ENCODE results near the gene KLC3. TPM values are rescaled to one million over a fixed set of nuclear protein-coding genes. Genes with fewer than 3 reads are reported as not detected.

Gene KLC3
- total RNA-seq, 1 experiment from 2014 or later: 22.8 TPM

GRCh38 chr19:45345506-45345860, 4.9 kb downstream of the KLC3 start:
- Histone ChIP-seq H3K36me3 (ENCODE audit: control insufficient read depth in 1 of 2, insufficient read depth in 2 of 2, low read length in 2 of 2) (peaks cover 2 to 5% of the 10 kb centered on the region in 2 experiments; a peak in 2 of 4 replicates), H3K27ac (ENCODE audit: low read depth, low read length) (no peak overlapping the region), H3K9me3 (ENCODE audit: control insufficient read depth in 1 of 2, insufficient read depth in 1 of 2, low read depth in 1 of 2, low read length in 2 of 2) (no peaks in the 10 kb centered on the region), H3K79me2 (ENCODE audit: insufficient read depth, low read length) (0 out of 2 replicates have a peak, but pooled peaks cover 3% of the 10 kb centered on the region), H3K27me3 (ENCODE audit: insufficient read depth, low read length) (no peaks in the 10 kb centered on the region), H3K9ac (ENCODE audit: low read length) (0 out of 2 replicates have a peak overlapping the region, but pooled peaks have one; percentile 33), H2AFZ (ENCODE audit: low read depth, low read length, poor library complexity, severe bottlenecking) (no peak overlapping the region), H3K4me3 (replicated peaks in 1 of 2; ENCODE audit: low read depth in 1 of 2, low read length in 2 of 2) (no peak overlapping the region), H4K20me1 (ENCODE audit: insufficient read depth) (no peaks in the 10 kb centered on the region), H3K9me2 (ENCODE audit: insufficient read depth) (no peaks in the 10 kb centered on the region), H3K4me1 (ENCODE audit: control insufficient read depth in 1 of 2, insufficient read depth in 2 of 2, low read length in 2 of 2) (peaks cover 11 to 25% of the 10 kb centered on the region in 2 experiments; a peak in 3 of 4 replicates), H3K4me2 (ENCODE audit: low read length) (no peak overlapping the region; the same call in 1 of the 2 replicates)
- ATAC-seq (no peak), DNase-seq (ENCODE audit: low read depth, low spot score) (no peak)
- BruUV-seq (replicated peaks): no TSS peak
- ChIA-PET CTCF (interaction anchor here (1.0 to 1.5 kb wide), 2 partner anchors 57 to 133 kb away, joined by 3 read pairs; no protein-coding TSS in a partner anchor), RAD21 (ENCODE audit: low non-redundant PET in 1 of 2, low total read pairs in 2 of 2, uncharacterized antibody in 2 of 2, unreplicated experiment in 2 of 2) (interaction anchor here in 1 of 2 experiments (0.7 kb wide), 1 partner anchor 13 kb away, joined by 3 read pairs; no protein-coding TSS in a partner anchor), POLR2A (no interaction called here)
- TF ChIP-seq FOSL1 (IDR thresholded peaks at IDR 0.05; ENCODE audit: low read depth): no peak
- TF ChIP-seq TCF7L2 (IDR thresholded peaks at IDR 0.05; ENCODE audit: borderline replicate concordance, extremely low read depth, insufficient read depth, insufficient read length): no peak
- no peak for TF ChIP-seq ZBTB33 (IDR thresholded peaks at IDR 0.05; ENCODE audit: extremely low read depth, insufficient replicate concordance, low read length)
- no peak for TF ChIP-seq JUND (IDR thresholded peaks at IDR 0.05)
- no peak for TF ChIP-seq EZH2 (IDR thresholded peaks at IDR 0.05)
- no peak for TF ChIP-seq YY1 (IDR thresholded peaks at IDR 0.05; ENCODE audit: extremely low read depth, insufficient replicate concordance, low read depth, low read length)
- TF ChIP-seq CBX3 (IDR thresholded peaks at IDR 0.05; ENCODE audit: low read depth): no peak
- no peak for TF ChIP-seq SP1 (IDR thresholded peaks at IDR 0.05; ENCODE audit: low read depth)
- TF ChIP-seq POLR2A (IDR thresholded peaks at IDR 0.05; ENCODE audit: borderline replicate concordance, extremely low read depth, insufficient read depth, insufficient read length): no peak
- TF ChIP-seq REST (IDR thresholded peaks at IDR 0.05; ENCODE audit: low read depth): no peak
- TF ChIP-seq SIN3A (IDR thresholded peaks at IDR 0.05; ENCODE audit: low read depth): no peak
- TF ChIP-seq CTCF (IDR thresholded peaks at IDR 0.05 in 2 of 3, conservative IDR thresholded peaks at IDR 0.05 in 1 of 3; ENCODE audit: borderline replicate concordance in 1 of 3, insufficient read depth in 1 of 3, low read depth in 2 of 3, low read length in 2 of 3): no peak
- no peak for TF ChIP-seq ATF3 (IDR thresholded peaks at IDR 0.05)
- no peak for TF ChIP-seq EGR1 (IDR thresholded peaks at IDR 0.05; ENCODE audit: low read depth)
- TF ChIP-seq ZFX (IDR thresholded peaks at IDR 0.05): no peak
- TF ChIP-seq ZNF274 (IDR thresholded peaks at IDR 0.05; ENCODE audit: low read depth, low read length): no peak
- intact Hi-C loops (cut with micrococcal nuclease): no loop called here

All from HCT116 (cell line).